HepG2 (cell line): Measurements from ENCODE around the gene DHX8. TPM values are rescaled to one million over a fixed set of nuclear protein-coding genes. Genes with fewer than 3 reads are reported as not detected.

Experiments
- ARNTL ChIP-seq: sonication (generic); formaldehyde crosslinking; IDR thresholded peaks from 2 replicates; pipeline ENCODE4 v1.4.0; 2020; ENCODE audit warnings: mild to moderate bottlenecking, missing genetic modification reagents
- ESRRA ChIP-seq: sonication (generic); formaldehyde crosslinking; IDR thresholded peaks from 2 replicates; pipeline ENCODE4 v1.5.1; 2020; ENCODE audit warnings: mild to moderate bottlenecking, low read depth, missing genetic modification reagents
- FOSL2 ChIP-seq: sonication (generic); formaldehyde crosslinking; IDR thresholded peaks from 2 replicates; pipeline ENCODE4 v1.4.0; 2020; ENCODE audit warnings: missing genetic modification reagents
- FOXJ3 ChIP-seq: sonication (generic); formaldehyde crosslinking; IDR thresholded peaks from 2 replicates; pipeline ENCODE4 v1.4.0; 2020; ENCODE audit warnings: missing genetic modification reagents, mild to moderate bottlenecking, borderline replicate concordance
- HCFC1 ChIP-seq: fragments of 150-350 bp; IDR thresholded peaks from 2 replicates; pipeline ENCODE4 v1.6.1; 2014; ENCODE audit warnings: low read depth, low read length
- KDM6A ChIP-seq: IDR thresholded peaks from 2 replicates; pipeline ENCODE4 v1.6.1; 2016; ENCODE audit warnings: low read depth
- NR2F6 ChIP-seq, 2 experiments: IDR thresholded peaks; 2 replicates each; pipeline ENCODE4 v1.6.1; 2016; ENCODE audit warnings: antibody characterized with exemption in 1 of 2, mild to moderate bottlenecking in 1 of 2
- SKI ChIP-seq: fragments of 450-650 bp; IDR thresholded peaks from one replicate; pipeline ENCODE4 v1.6.1; 2018; ENCODE audit warnings: mild to moderate bottlenecking; ENCODE audit not compliant: partially characterized antibody
- U2AF1 ChIP-seq: fragments of 200-400 bp; formaldehyde crosslinking; optimal IDR thresholded peaks from 2 replicates; pipeline ENCODE3; 2017; ENCODE audit warnings: mild to moderate bottlenecking, low read depth, low read length
- ZNF367 ChIP-seq: sonication (generic); formaldehyde crosslinking; IDR thresholded peaks from 2 replicates; pipeline ENCODE4 v1.4.0; 2020; ENCODE audit warnings: missing genetic modification reagents, borderline replicate concordance
- ZNF430 ChIP-seq: sonication (generic); formaldehyde crosslinking; IDR thresholded peaks from 2 replicates; pipeline ENCODE4 v1.9.0; 2021; ENCODE audit warnings: mild to moderate bottlenecking, missing genetic modification reagents
- ZNF468 ChIP-seq: sonication (generic); formaldehyde crosslinking; IDR thresholded peaks from 2 replicates; pipeline ENCODE4 v1.8.0; 2022; ENCODE audit warnings: mild to moderate bottlenecking, moderate library complexity, missing genetic modification reagents
- ZNF891 ChIP-seq: sonication (generic); formaldehyde crosslinking; IDR thresholded peaks from 2 replicates; pipeline ENCODE4 v1.5.0; 2020; ENCODE audit warnings: mild to moderate bottlenecking, missing genetic modification reagents
- ZSCAN31 ChIP-seq: sonication (generic); formaldehyde crosslinking; IDR thresholded peaks from 2 replicates; pipeline ENCODE4 v1.5.0; 2020; ENCODE audit warnings: low read depth, mild to moderate bottlenecking, missing genetic modification reagents
- ZZZ3 ChIP-seq: sonication (generic); formaldehyde crosslinking; IDR thresholded peaks from 2 replicates; pipeline ENCODE4 v1.4.0; 2020; ENCODE audit warnings: missing genetic modification reagents, mild to moderate bottlenecking, borderline replicate concordance
- polyA plus RNA-seq, 8 experiments: library from polyadenylated mRNA; depleted of rRNA in 3 of 8; stranded (reverse) in 7 of 8; unstranded in 1 of 8; fragments of >200 nt; fragmentation: Illumina TruSeq in 4 of 8; extraction: Trizol in 4 of 8; gene quantifications; 2 replicates each; pipeline versions ENCODE4 v1.2.1 to v1.2.3, GENCODE V29; 2011 to 2016; ENCODE audit warnings: low read depth in 4 of 8, missing spikeins in 1 of 8, mixed read lengths in 1 of 8; ENCODE audit not compliant: insufficient read depth in 1 of 8
- total RNA-seq, 5 experiments: library from RNA; depleted of rRNA; stranded (reverse); fragments of >200 nt; fragmentation: Illumina TruSeq; extraction: Trizol; gene quantifications; 2 replicates each; pipeline ENCODE4 v1.2.3, GENCODE V29; 2016; ENCODE audit warnings: low read depth in 1 of 5
- TF ChIP-seq, protein P1 (sequence below): IDR thresholded peaks from 2 replicates; pipeline ENCODE4 v1.6.1; 2016; ENCODE audit warnings: low read depth
- TF ChIP-seq, protein P2 (sequence below): sonication (generic); formaldehyde crosslinking; IDR thresholded peaks from 2 replicates; pipeline ENCODE4 v1.4.0; 2020; ENCODE audit warnings: missing genetic modification reagents
- TF ChIP-seq, protein P3 (sequence below): sonication (generic); formaldehyde crosslinking; IDR thresholded peaks from 2 replicates; pipeline ENCODE4 v1.4.0; 2020; ENCODE audit warnings: low read depth, missing genetic modification reagents
- TF ChIP-seq, protein P4 (sequence below): IDR thresholded peaks from 2 replicates; pipeline ENCODE4 v1.6.1; 2016; ENCODE audit warnings: mild to moderate bottlenecking

The DHX8 gene
- total and polyA plus RNA-seq, 2 of the 13 experiments (the other 11 are each of a cell fraction or from before 2014, with no cell fraction given), result 24.8 to 48.9 TPM

DNA sequence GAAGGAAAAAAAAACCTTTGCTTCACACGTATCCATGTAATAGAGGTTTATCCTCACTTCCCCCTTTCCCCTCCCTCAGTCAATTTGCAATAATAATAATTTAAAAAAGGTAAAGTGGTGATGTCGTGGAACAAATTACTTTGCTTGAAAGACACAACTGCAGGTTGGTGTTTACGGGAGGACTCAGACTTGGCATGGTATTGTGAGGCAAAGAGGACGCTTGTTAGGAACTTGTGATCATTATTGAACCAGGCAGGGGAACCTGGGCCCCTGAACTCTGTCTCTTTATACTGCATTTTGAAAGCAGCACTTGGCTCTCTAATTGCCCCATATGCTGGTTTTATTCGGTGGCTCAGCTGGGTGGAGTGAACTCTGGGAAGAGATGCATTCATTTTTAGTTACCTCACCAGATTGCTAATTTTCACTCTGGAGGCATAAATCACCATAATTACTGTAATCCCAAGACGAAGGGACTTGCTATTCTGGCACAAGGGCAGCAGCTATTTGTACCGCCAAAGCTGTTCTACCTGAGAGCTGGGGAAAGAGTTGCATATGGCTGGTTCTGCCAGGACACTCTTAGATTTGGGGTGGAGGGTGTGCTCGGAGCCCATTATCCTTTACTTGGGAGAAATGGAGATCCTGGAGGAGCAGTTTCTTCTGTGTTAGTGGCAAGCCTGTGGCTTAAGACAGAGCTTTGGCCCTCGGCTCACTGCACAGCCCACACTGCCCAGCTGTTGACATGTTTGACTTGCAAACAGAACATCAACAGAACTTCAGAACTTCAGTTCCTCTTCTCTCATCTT lies 5.7 kb upstream of the DHX8 start (continued):
- TF ChIP-seq, protein P1, sequence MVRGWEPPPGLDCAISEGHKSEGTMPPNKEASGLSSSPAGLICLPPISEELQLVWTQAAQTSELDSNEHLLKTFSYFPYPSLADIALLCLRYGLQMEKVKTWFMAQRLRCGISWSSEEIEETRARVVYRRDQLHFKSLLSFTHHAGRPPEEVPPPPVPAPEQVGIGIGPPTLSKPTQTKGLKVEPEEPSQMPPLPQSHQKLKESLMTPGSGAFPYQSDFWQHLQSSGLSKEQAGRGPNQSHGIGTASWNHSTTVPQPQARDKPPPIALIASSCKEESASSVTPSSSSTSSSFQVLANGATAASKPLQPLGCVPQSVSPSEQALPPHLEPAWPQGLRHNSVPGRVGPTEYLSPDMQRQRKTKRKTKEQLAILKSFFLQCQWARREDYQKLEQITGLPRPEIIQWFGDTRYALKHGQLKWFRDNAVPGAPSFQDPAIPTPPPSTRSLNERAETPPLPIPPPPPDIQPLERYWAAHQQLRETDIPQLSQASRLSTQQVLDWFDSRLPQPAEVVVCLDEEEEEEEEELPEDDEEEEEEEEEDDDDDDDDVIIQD (CRISPR knock-in tag), result peak; percentile 61
- TF ChIP-seq, protein P2, sequence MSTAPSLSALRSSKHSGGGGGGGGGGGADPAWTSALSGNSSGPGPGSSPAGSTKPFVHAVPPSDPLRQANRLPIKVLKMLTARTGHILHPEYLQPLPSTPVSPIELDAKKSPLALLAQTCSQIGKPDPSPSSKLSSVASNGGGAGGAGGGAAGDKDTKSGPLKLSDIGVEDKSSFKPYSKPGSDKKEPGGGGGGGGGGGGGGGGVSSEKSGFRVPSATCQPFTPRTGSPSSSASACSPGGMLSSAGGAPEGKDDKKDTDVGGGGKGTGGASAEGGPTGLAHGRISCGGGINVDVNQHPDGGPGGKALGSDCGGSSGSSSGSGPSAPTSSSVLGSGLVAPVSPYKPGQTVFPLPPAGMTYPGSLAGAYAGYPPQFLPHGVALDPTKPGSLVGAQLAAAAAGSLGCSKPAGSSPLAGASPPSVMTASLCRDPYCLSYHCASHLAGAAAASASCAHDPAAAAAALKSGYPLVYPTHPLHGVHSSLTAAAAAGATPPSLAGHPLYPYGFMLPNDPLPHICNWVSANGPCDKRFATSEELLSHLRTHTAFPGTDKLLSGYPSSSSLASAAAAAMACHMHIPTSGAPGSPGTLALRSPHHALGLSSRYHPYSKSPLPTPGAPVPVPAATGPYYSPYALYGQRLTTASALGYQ (CRISPR knock-in tag), result no peak
- TF ChIP-seq ZNF891 (no peak), ZZZ3 (CRISPR knock-in tag) (no peak), ZNF468 (CRISPR knock-in tag) (no peak), ZNF430 (CRISPR knock-in tag) (no peak), ZNF367 (no peak), KDM6A (CRISPR knock-in tag) (peak; percentile 89), HCFC1 (no peak), ESRRA (CRISPR knock-in tag) (0 out of 2 replicates have a peak, but pooled peaks have one; percentile 30), FOSL2 (no peak), NR2F6 (IDR thresholded peaks at IDR 0.05) (peak; percentile 71), NR2F6 (CRISPR knock-in tag; IDR thresholded peaks at IDR 0.05) (peak; percentile 68; the same call in 1 of the 2 replicates), ZSCAN31 (peak; percentile 63; the same call in 1 of the 2 replicates), FOXJ3 (0 out of 2 replicates have a peak, but pooled peaks have one; percentile 45), ARNTL (peak; percentile 49; the same call in 1 of the 2 replicates), U2AF1 (no peak), SKI (peak; percentile 61)
- TF ChIP-seq, protein P3, sequence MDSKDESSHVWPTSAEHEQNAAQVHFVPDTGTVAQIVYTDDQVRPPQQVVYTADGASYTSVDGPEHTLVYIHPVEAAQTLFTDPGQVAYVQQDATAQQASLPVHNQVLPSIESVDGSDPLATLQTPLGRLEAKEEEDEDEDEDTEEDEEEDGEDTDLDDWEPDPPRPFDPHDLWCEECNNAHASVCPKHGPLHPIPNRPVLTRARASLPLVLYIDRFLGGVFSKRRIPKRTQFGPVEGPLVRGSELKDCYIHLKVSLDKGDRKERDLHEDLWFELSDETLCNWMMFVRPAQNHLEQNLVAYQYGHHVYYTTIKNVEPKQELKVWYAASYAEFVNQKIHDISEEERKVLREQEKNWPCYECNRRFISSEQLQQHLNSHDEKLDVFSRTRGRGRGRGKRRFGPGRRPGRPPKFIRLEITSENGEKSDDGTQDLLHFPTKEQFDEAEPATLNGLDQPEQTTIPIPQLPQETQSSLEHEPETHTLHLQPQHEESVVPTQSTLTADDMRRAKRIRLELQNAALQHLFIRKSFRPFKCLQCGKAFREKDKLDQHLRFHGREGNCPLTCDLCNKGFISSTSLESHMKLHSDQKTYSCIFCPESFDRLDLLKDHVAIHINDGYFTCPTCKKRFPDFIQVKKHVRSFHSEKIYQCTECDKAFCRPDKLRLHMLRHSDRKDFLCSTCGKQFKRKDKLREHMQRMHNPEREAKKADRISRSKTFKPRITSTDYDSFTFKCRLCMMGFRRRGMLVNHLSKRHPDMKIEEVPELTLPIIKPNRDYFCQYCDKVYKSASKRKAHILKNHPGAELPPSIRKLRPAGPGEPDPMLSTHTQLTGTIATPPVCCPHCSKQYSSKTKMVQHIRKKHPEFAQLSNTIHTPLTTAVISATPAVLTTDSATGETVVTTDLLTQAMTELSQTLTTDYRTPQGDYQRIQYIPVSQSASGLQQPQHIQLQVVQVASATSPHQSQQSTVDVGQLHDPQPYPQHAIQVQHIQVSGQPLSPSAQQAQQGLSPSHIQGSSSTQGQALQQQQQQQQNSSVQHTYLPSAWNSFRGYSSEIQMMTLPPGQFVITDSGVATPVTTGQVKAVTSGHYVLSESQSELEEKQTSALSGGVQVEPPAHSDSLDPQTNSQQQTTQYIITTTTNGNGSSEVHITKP (CRISPR knock-in tag), result peak; percentile 30; the same call in 1 of the 2 replicates
- TF ChIP-seq, protein P4, sequence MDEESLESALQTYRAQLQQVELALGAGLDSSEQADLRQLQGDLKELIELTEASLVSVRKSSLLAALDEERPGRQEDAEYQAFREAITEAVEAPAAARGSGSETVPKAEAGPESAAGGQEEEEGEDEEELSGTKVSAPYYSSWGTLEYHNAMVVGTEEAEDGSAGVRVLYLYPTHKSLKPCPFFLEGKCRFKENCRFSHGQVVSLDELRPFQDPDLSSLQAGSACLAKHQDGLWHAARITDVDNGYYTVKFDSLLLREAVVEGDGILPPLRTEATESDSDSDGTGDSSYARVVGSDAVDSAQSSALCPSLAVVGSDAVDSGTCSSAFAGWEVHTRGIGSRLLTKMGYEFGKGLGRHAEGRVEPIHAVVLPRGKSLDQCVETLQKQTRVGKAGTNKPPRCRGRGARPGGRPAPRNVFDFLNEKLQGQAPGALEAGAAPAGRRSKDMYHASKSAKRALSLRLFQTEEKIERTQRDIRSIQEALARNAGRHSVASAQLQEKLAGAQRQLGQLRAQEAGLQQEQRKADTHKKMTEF (CRISPR knock-in tag), result peak; percentile 78
